Measurements from ENCODE around the gene UBE2G1.

The UBE2G1 gene

DNA sequence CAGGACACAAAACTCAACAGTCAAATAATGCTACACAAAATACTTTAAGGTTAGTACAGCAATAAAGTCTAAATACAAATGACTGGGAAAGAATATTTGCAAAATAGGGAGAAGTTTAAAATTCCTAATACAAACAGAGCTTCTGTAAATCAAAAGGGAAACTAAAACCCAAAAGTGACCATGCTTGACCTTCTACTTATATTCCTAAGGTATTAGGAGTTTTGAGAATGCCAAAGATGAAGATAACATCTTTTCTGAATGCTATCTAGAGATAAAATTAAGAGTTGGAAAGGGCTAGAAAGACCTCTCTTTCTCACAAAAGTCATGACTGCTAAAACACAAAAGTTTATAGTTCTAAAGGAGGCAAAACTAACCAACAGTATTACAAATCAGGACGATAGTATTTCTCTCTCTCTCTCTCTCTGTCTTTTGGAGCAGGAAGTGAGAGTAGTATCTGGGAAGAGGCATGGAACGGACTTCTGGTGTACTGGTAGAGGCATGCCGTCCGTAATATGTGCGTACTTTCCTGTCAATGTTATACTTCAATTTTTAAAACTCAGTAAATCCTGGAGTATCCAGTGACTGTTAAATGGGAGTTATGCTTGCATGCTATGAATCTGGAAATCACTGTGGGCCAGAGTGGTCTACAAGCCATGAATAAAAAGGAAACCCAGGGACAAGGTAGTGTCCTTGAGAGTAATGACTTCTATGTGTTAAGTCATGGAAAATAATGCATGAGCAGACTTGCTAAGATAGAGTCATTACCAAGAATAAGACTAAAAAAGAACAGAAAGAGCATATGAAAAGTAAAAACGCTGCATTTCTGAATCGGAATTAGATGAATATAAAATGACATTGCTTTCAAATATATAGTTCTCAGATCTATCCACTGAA is 53.0 kb downstream of the UBE2G1 start:
- H3K27ac ChIP-seq = peak overlapping the region in 5 of 21 experiments; percentile 1 to 54 (median 7)
- peak overlapping the region in 2 of 7 experiments; percentile 6 to 9 for H3K4me3 ChIP-seq

DNA sequence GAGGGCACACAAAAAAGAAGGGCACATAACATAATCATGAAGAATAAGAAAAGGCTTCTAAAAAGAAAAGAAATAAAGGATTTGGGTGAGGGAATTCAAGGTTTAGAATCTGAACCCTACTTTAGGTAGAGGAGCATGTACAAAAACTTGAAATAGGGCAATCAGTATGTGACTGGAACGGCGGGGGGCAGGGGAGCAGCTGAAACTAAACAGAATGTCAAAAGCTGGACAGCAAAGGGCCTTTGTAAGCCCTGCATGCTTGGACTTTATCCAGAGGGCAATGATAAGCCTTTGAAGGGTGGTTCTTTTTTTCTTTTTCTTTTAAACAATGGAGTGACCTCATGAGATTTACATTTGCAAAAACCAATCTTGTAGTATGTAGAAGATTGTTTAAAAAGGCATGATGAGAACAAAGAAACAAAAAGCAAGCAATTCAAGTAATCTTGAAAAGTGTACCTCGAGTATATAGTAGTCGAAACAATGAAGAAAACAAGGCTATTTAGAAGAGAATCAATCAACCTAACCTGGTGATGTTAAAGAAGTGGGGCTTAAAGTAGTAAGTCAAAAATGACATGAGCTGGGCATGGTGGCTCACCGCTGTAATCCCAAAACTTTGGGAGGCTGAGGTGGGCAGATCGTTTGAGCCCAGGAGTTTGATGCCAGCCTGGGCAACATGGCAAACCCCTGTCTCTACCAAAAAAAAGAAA is 56.0 kb downstream of the UBE2G1 start:
- no peak overlapping the region for H3K27ac ChIP-seq
- H3K4me3 ChIP-seq = no peak overlapping the region

DNA sequence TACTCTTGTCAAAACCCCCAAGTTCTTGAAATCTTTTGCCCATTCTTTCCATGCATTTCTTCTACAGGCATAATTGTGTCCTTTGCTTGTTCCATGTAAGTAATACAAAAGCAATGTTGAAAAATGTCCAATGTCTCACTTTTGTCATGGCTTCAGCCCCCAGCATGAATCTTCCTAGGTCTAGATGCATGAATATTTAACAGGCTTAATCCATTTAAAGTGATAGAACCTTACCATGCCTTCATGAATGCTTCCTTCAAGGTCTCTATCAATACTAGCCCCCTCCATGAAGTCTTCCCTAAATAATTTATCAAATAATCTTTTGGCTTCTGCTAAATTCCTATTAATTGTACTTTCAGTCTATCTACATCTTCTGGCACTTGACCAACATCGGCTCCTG is 56.6 kb downstream of the UBE2G1 start:
- Histone ChIP-seq H3K4me3 (no peak overlapping the region), H3K27ac (no peak overlapping the region)

DNA sequence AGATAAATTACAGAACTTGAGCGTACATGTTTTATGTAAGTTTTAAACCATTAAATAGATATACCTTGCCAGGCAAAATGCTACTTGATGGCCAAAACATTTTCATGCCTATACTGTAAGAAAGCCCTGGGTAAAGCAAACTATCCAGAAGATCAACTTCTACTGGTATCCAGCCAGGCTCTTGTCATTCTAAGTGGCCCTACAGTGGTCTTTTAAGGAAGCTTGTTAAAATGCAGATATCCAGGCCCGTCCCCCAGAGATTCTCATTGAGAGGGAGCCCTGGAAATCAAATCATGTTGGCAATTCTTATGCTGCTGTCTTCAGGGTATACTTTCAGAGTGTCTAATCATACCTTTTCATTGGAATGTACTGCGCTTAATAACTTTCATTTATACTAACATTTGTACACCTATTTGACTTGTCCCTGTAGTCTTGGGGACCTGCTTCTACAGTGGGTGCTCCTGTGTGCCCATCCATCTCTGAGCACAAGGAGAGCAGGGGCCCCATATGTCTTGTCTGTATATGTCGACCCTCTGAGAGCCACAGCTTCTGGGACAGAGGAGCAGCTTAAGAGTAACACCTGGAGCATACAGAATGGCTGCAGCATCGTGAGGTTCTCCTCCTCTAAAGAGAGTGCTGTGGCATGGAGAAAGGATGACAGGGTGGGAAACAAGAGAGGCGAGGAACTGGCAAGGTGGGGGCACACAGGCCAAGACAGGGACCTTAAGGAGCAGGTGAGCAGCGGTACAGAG is 59.1 kb downstream of the UBE2G1 start:
- H3K4me3 ChIP-seq = no peak overlapping the region
- H3K27ac ChIP-seq = no peak overlapping the region

DNA sequence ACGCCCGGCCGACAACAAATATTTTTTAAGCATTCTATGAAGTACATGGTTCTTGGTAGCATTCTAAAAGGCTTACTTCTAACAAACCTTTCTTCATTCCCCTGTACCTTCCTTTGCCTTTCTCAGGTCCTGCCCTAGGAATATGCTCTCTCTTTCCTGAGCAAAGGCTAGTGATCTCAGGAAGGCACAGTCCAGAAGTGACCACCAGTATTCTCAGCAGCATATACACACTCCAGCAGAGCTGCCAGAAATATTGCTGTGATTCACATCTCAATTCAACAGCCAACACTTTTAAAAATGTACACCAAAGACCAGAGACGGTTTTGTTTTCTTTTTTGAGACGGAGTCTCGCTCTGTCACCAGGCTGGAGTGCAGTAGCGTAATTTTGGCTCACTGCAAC is 61.3 kb downstream of the UBE2G1 start:
- no peak overlapping the region for H3K4me3 ChIP-seq
- H3K27ac ChIP-seq = no peak overlapping the region

DNA sequence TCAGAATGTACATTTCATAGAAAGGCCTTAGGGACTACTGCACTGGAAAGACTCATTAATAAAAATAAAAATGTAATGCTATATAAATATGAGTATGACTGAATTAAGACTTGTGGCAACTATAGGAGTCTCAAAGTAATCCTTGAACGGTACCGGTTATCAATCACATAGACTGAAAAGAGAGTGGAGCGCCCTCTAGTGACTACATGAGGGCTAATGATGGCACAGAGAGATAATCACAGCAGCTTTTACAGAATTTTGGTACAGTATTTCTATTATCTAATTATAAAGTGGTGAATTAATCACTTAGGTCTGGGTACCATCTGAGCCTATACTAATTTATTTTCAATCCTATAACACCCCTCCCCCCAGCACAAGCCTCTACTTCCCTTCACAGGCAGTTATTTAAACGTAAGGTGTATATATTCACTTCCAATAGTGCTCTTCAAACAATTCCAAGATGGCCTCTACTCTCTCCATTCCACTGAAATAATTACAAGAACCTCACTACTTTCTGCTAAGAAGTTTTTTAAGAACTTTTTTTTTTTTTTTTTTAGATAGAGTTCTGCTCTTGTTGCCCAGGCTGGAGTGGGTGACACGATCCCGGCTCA is 62.0 kb downstream of the UBE2G1 start:
- Histone ChIP-seq H3K27ac (no peak overlapping the region), H3K4me3 (no peak overlapping the region)

DNA sequence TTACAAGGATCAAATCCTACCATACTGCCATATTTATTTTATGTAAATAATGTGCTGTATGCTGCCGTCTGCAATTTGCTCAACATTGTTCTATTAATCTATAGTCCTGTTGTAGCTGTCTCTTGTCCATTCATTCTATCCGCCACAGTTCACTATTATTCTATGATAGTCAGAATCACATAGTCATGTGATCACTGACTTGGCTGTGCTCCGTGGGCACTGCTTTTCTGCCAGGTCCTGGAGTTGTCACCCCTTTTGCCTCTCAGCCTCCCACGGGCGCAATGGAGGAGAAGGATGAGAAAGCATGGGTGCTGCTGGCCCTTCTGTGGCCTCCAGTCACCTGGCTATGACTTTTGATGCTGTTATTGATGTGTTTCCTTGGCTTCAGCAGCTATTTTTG is 65.4 kb downstream of the UBE2G1 start:
- H3K27ac ChIP-seq = no peak overlapping the region
- no peak overlapping the region for H3K4me3 ChIP-seq

DNA sequence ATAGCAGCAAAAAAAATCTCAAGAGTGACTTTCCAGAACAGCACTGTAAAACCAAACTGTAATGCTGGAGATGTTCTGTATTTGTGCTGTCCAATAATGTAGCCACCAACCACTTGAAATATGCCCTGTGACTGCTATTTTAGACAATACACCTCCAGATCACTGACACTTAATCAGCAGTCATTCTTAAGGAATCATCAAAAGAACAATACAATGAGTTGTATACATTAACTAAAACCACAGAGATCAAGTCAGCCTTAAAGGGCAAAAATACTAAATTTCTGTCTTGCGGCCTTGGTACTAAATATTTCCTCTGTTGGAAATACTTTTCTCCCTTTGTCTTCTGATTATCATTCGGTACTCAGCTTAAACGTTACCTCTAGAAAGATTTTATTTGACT is 69.1 kb downstream of the UBE2G1 start:
- no peak overlapping the region for H3K27ac ChIP-seq
- no peak overlapping the region for H3K4me3 ChIP-seq

DNA sequence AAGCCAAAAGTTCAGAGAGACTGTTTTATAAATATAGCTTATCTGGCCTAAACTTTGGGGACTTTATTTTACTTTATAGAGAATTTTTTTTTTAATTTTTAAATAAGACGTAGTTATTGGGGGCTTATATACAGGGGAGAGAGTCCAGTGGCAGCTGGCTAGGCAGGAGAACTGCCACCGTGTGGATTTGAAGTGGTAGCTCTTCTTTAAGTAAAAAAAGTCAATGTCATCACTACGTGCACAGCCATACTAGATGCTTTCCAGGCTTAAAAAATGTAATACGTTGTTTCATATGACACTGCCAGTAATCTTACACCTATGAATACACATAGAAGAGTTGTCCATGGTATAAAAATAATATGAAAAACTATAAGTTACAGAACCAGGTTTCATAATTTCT is 70.8 kb downstream of the UBE2G1 start:
- H3K27ac ChIP-seq = no peak overlapping the region
- H3K4me3 ChIP-seq = no peak overlapping the region

DNA sequence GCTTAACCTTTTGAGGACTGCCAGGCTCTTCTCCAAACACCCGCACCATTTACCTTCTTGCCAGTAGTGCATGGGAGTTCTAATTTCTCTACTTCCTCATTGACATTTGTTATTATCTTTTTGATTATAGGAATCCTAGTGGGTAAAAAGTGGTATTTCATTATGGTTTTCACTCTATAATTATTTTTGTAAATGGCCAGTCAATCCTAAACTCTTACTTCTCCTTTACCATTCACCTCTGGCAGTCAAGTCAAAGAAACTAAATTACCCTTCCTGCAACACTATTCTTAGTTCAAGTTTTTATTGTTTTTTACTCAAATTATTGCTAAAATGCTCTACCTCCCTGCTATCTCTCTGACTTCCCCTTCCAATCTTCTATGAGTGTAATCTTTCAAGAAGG is 72.9 kb downstream of the UBE2G1 start:
- Histone ChIP-seq H3K27ac (no peak overlapping the region), H3K4me3 (no peak overlapping the region)

DNA sequence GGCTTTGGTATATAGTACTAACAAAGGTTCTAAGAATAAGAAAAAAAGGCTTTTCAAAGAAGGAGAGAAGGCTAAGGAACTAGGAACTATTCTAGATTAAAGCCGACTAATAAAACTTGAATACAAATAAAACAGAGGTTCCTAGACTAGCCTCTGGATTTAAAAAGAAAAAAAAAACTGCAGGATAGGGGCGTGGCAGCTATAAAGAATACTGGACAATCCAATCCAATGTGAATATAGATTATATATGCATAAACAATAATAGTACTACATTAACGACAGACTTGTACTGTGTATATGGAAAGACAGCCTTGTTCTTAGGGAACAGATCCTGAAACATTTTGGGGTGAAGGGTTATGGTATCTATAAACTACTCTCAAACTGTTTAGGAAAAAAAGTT is 78.8 kb downstream of the UBE2G1 start:
- Histone ChIP-seq H3K27ac (no peak overlapping the region), H3K4me3 (no peak overlapping the region)

DNA sequence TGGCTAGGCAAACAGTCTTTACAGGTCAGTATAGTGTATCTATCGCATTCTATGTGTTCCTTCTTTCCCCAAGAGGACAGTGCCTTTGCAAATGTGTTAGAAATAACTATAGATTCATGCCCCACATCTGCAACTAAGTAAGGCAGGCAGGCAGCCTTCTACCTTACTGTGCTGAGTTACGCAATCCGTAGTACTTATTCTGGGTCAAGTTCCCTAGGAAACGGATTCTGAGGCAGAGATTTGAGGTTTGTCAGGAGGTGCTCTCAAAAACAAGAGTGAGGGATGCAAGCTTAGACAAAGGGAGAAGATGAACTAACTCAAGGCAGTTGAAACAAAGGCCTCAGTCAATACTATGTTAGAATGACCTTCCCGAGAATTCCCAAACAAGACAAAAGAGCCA is 90.0 kb downstream of the UBE2G1 start:
- Histone ChIP-seq H3K27ac (no peak overlapping the region), H3K4me3 (no peak overlapping the region)

DNA sequence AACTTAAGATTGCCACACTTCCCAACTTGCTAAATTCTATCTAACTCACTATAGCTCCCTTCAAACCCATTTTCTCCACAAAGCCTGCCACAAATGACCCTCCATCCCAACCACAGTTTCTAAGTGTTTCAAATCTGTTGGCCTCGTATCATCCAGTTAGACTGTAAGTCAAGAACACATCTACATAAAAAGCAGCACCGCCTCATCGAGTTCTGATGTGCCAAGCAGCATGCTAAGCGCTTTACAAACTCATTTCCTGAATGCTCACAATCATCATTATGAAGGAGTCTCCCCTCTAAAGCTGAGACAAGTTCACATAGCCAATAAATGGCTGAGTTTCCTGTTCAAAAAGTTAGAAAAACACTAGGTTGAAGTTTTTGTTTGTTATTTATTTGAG is 93.5 kb downstream of the UBE2G1 start:
- H3K27ac ChIP-seq = no peak overlapping the region
- H3K4me3 ChIP-seq = no peak overlapping the region

DNA sequence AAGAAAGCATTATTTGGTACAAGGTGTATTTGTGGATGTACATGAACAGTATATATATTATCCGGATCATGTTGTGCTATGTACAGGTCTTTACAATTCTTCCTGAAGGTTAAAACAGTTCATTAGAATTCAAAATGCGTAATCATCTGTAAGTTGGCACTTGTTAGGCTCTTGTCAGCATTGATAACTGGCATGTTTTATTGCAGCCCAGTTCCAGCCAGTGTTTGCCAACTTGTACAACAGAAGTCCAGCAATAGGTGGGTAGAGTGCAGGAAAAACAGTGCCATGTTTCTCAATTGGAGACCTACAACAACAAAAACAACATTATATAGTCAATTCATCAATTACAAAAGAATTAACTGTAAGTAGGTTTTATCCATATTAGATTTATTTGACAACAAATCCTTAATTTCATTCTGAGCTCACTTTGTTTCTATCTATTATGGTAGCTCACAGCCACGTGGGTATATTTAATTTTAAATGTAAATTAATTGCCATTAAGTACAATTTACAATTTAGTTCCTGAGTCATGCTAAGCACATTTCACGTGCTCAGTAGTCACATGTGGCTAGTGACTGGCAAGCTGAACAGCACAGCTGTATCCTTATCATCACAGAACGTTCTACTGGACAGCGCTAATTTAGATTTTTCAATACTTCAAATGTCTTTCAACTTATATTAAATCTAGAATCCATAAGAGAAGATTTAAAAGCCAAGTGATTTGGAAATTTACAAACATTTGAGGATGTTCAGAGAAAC is 94.1 kb downstream of the UBE2G1 start:
- Histone ChIP-seq H3K4me3 (no peak overlapping the region), H3K27ac (no peak overlapping the region)

DNA sequence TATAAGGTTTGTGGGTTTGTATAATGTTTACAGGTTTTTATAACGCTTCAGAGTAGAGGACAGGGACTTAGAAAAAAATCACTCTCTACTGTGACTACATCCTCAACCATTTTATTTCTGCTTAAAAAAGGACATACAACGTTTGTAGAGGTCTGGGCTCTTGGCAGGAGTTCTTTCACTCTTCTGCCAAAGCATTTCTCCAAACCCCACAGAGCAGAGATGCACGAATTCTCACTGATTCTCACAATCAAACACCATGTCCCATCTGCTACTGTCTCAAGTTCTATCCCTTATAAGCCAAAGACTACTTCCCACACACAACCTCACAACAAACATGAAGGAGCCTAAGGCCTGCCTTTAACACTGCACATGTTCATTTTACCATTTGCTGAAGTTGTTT is 95.7 kb downstream of the UBE2G1 start:
- H3K27ac ChIP-seq = no peak overlapping the region
- H3K4me3 ChIP-seq = no peak overlapping the region

DNA sequence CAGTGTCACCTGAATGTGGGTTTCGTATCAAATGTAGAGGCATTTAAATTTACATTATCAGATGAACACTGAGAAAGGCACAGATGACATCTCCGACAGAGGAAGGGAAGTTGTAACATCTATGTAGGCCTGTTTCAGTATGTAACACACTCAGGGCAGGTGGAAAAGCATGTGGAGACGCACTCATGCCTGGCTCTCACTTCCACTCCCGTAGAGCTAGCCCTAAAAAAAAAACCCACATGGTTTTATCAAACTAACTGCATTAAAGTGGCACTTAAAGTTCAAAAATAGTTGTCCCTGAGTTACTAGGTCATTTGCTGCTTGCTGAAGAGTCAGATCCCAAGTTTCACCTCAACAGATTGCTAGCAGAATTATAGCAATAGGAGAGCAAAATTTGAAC is 96.6 kb downstream of the UBE2G1 start:
- no peak overlapping the region for H3K4me3 ChIP-seq
- no peak overlapping the region for H3K27ac ChIP-seq

DNA sequence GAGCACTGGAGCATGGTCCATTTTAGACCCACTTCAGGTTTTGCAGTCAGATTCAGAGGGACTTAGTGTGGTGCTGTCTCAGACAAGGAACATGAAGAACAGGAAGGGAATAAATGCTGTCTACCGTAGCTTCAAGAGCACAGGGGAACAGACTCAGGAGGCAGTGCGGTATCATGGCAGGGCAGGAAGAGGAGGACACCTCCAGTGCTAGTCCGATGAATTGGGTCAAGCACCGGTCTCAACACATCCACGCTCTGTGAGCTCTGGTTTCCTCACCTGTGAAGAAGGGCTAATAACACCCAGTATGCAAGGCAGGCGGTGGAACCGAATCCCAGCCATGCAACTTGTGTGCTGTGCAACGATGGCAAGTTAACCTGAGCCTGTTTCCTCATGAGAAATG is 99.1 kb downstream of the UBE2G1 start:
- Histone ChIP-seq H3K4me3 (no peak overlapping the region), H3K27ac (no peak overlapping the region)

DNA sequence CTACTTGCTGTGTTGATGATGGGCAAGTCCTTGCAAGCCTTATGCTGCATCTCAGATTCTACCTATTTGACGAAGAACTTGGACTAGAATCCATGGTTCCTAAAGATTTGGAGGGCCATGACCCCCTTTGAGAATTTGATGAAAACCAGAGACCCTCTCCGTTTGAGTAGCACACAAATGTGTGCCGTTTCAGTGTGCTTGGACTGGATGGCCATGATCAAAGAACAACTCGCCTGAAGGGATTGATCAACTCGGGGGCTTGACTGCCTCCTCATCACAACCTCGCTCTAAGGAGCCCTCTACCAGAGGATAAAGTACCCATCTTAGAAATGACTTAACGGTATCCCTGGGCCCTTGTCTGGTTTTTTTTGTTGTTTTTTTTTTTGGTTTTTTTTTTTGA is 99.9 kb downstream of the UBE2G1 start:
- no peak overlapping the region for H3K27ac ChIP-seq
- no peak overlapping the region for H3K4me3 ChIP-seq
